ENCODE measurements around the gene OSR1.

OSR1 gene

DNA sequence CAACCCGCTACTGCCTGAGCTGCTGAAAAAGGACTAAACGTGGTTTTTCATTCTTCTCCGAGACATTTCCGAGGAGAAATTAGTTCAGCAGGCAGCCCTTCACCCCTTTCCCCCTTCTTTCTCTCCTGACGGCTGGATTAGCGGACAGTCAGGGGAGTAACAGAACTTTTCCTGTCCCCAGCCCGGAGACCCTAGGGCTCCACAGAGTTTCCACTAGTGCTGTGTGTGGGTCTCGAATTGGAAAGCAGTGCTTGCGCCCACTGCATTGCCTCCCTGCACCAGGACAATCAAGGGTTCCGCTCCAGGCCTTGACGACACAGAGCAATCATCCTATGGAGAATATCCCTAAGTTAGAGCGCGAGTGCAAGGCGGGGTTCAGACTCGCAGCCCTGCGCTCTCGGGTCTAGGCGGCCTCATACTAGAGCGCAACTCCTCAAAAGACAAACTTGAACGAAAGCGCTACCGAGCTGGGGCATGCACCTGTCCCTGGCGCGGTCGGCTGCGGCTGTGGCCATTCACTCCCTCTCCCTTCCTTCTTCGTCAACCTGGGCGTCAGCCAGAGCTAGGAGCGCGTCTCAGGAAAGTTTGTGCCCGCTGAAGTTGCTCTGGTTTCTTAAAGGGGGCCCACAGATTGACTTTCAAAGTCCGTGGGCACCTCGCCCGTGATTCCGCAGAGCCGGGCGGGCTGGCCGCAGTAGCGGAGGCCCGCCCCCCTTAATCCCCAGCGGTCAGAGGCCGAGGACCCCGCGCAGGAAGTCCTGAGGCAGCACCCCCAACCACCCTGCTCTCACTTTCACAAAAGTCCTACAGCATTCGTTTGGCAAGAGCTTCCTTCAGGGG, 801 bp downstream of the OSR1 start:
- DNase-seq: peak; percentile 29

DNA sequence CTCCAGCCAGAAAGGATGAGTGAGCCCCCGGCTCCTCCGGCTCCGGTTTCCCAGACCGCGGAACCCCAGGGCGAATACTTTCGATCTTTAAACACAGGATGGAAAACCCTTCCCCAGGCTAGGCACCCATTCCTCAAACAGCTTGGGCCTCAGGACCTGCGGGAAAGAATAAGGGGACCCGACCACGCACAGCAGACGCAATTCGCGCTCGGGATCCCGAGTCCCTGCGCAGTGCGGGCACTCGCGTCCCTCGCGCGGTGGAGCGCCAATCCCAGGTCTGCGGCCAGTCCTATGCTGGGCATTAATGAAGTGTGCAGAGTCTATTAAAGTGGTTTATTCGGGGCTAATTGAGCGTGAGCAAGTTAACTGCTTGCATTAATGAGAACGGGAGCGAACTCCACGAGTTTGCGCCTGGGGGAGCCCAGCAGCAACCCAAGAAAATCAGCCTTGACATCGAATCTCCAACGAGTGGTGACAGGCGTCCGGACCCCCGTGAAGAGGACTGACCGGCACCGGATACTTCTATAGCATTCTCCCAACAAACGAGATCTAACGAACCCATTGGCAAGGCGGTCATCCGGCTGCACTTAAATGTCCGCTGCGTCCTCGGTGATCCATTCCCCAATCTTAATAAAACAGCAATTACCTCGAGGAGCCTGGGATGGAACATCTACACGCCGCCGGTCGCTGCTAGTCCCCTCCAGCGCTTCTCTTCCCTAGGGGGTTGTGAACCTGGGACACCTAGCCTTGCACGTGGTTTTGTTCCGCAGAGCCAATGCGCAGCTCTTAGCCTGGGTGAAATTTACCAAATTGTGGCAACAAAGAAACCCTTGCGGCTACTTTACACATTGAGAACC, 1.6 kb downstream of the OSR1 start:
- DNase-seq: peak; percentile 31

DNA sequence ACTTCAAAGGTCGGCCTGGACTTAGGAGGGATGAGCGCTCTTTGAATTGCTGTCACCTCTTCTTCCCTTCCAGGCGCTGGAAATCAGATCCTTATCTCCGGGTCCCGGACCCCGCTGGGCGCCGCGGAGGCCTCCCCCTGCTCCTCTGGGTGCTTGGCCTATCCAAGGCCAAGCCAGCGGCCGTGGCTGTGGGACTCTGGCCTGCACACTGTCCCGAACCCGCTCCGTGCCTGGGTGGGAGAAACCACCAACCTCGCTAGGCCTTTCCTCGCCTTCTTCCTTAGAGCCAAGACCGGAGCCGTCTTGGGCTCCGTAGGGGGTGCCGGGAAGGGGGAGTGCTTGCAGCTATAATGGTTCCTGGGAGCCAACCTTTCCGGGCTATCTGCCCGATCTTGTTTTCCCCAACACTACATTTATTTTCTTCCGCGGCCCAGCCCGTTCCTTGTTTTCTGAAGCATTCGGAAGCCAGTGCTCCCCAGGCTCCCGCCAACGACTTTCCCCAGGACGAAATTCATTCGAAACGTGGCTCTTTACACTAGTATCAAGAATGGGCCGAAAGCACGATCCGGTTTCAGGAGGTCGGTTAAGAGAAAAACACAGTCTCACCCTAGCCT, 2.4 kb downstream of the OSR1 start:
- DNase-seq: no peak

DNA sequence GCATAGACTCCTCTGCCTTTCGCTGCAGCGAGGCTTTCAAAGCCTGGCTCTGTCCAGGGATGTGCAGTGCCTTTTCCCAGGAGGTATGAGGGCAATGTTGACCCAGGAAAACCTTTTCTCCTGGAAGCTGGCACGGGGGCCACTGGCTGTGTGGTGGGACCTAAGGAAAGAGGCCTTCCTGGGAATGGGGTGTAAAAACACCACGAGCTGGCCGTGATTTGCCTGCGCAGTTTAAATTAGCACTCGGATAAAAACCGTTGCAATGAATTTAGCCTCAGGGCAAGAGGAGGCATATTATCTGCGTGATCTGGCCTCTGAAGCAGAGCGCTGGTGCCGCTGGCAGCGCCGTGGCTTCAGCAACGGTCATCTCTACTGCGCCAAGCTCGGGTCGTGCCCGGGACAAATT, 3.0 kb downstream of the OSR1 start:
- DNase-seq: no peak

DNA sequence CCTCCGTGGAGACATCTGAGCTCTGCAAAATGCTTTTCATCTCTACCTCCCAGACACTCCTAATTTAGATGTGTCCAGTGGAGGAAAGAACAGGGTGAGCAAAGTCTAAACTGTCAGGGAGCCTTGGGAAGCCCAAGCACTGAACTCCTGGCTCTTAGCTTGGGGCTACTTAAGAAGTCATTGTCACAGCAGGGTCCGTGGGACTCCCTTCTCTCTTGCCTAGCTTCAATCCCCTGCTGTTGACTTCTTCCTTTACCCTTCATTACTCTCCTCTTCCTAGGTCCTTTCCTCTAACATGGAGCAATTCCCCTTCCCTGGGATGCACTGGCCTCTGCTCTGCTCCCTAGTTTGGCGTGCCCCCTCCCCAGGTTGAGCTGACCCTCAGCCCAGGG, 3.4 kb downstream of the OSR1 start:
- DNase-seq: no peak

DNA sequence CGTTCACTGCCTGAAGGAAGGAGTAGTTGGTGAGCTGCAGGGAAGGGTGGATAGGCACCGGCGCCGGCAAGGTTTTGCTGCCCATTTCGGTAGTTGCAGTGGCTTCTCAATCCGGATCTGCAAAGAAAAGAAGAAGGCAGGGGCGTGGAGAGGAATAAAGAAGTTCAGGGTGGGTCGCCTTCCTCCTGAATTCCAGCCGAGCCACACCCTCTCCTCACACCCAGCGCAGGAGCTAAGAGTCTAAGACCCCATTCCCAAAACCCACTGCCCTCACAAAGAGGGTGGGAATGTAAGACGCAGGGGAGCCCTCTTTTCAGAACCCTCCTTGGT, 4.7 kb downstream of the OSR1 start:
- no peak for DNase-seq

DNA sequence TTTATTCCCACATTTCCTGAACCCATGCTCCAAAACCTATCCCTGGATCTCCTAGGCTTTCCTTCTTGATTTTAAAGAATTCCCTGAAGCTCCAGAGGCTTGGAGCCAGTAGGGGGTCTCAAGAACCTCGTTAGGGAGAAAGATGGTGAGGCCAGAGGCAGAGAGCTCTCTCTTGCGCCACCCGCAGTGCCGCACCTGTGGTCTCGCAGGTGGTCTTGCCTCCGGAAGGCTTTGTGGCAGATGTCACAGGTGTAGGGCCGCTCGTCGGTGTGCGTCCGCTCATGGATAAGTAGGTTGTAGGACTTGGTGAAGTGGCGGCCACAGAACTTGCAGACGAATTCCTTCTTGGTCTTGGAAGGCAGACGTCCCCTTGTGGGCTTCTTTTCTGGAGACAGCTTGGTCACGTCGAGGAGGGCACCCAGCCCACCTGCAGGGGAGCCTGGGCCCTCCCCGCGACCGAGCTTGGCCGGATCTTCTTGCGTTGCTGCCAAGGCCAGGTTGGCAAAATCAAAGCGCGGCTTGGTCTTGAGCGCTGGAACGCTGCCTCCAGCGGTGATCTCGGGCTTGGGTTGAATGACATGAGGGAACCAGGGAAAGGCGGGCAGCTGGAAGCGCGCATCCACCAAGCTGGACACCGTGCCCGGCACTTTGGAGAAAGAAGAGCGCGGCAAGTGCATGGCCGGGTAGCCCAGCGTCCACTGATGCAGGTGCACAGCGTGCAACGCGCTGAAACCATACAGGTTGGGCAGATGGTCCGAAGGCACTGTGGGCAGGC, 5.3 kb downstream of the OSR1 start:
- no peak for DNase-seq

DNA sequence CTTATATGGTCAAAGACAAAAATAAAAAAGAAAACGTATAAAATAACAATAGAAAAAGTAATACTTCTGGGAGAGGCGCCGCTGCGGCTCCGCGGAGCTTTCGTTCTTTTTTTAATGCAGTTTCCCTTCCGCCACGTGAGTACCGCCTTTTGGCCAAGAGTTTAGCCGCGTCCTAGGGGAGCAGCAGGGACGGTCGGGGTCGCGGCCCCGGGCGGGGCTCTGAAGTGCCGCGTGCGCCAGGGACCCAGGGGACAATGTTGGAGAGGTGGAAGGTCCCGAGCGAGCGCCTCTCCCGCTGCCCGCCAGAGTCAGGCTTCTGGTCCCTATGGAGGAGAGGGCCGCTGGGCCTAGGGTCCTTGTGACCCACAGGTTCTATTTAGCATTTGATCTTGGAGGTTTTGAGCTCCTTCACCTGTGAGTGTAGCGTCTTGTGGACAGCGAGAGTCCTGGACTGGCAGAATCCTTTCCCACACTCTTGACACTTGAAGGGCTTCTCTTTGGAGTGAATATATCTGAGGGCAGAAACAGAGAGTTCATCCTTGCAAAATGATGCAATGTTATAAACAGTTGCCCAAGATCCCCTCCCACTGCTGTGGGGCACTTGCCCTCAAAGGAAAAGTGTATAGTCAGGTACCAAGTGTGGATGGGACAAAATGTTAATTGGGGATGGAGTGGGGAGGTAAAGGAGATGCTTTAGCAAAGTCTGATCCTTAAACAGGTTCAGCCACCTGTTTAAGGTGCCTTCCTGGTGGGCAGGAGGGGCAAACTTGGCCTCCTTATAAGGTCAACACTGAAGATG, 6.3 kb downstream of the OSR1 start:
- peak; percentile 31 for DNase-seq

DNA sequence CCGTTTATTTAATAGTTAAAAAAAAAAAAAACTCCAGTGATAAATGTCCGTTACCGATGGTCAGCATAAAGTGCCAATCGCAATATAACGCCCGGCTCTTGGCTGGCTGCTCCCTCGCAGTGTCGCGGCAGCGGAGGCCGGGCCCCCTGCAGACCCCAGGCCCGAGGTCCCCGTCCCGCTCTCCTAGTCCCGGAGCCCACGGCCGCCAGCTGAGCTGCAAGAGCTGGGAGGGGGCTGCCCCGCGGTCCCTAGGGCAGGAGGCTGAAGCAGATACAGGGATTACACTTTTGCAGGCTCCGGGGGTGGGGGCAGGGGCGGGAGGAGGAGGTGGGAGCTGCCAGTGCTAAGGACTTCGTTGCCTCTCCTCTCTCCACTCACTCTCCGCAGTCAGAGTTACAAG, 6.9 kb downstream of the OSR1 start:
- DNase-seq: no peak

DNA sequence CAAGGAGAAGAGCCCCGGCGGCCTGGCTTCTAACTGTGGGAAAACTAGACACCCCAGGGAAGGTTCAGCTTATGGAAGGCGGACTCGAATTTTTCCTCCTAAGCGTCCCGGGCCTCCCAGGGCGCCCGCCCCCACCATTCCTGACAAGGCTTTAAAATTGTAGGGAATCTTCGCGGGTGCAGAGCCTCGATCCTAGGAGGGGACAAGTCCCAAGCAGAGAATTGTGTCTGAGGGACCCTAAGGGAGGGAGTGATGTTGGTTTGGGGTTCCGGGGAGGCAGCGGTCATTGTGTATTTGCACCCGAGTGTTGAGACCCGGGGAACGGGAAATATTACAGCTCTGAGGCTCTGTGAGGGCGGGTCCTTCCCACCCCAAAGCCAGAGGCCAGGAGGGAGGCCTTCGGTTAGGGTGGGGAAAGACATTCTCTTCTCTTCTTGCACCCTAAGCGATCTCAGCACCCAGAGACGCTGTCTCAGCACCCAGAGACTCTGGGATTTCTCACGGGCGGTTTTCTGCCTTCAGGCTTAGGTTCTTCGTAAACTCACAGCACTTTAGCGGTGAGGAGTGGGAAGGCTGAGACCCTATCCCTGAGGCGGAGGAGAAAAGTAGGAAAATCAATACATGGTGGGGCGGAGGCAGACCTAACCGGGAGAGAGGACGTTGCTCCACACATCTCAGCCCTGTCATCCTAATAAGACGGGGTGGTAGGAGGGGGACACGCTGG, 7.6 kb downstream of the OSR1 start:
- DNase-seq: peak; percentile 27

DNA sequence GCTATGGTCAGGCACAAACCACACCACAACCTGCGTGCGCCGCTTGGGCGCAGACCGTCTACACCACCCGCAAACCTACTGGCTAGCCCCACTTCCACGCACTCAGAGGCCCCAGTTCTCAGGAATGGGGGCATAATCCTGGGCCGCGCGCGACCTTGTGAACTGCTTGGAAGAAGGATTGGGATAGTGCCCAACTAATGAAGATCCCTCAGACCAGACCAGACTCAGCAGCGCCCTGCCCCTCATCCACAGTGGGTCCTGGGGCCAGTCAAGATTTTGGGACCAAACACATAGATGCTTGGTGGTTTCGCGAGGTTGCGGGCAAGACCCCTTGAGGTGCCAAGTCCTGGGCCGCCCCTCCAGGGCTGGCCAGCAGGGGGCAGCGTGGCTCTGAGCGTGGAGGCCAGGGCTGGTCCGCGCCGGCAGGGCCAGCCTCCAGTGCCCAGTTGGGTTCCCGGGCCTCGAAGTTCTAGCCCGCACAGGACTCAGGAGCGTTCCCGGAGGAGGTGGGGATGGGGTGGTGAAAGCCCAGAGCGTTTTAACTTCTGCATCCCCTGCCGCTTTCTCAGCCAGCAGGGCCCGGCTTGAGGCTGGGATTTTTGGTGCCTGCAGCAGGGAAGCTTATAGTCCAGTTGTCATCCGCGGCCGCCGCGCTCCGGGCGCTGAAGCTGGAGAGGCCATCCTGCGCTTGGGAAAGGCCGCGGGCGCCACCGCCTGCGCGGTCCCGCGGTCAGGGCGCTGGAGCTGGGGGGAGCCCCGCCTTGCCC, 8.3 kb downstream of the OSR1 start:
- DNase-seq: peak; percentile 64

DNA sequence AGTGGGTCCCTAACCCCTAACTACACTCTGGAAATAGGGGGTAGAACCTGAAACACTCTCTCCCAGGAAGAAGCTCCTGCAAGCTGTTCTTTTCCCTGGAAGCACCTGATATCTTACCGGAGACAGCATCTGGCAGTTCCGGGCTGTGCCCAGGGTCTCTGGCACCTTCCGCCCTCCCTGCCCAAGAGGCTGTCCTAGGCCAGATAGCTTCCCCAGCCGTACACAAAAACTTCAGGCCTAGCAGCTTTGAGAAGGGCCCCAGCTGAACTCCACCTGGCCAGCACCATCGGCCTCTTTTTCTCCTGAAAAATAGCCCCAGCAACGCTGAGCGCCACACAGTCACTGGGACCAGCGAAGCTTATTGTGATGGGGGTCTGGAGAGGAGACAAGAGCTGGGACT, 9.7 kb downstream of the OSR1 start:
- DNase-seq: no peak

DNA sequence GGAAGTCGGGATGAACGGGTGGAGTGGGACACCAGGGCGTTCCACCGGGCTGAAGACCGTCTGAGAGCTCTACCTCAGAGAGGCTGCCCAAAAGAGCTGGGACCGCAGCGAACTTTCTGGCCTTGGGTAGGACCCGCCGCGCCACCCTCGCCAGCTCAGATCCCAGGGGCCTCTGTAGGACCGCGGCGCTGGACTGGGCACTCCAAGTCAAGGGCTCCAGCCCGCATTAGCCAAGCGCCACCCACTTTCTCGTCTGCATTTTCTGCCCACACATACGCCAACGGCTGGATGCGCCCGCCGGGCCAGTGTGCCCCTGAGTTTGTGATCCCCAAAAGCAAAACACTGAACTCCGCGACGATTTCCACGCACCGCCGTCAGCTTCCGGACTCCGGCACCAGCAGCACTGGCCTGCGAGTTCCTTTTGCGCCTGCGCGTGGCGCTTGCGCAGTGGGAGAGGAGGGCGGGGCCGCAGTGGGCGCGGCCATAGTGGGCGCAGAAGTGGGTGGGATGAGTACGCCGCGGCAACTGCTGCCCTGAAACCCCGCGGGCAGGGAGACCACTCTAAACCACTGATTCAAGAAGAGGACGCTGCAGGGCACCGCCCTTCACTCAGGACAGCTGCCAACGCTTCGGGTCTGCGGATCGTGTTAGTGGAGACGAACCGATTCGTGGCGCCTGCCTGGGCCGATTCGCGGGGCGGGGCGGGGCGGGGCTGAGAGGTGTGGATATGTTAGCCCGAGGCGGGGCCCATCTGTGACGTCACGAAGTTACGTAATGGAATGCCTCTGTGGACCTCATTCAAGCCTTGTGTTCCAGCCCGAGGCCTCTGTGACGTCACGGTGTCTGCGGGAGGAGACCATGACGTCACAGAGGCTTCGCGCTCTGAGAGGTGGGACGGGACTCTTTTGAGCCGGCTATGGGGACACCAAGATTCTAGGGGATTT, 10.5 kb downstream of the OSR1 start:
- DNase-seq: peak; percentile 100

DNA sequence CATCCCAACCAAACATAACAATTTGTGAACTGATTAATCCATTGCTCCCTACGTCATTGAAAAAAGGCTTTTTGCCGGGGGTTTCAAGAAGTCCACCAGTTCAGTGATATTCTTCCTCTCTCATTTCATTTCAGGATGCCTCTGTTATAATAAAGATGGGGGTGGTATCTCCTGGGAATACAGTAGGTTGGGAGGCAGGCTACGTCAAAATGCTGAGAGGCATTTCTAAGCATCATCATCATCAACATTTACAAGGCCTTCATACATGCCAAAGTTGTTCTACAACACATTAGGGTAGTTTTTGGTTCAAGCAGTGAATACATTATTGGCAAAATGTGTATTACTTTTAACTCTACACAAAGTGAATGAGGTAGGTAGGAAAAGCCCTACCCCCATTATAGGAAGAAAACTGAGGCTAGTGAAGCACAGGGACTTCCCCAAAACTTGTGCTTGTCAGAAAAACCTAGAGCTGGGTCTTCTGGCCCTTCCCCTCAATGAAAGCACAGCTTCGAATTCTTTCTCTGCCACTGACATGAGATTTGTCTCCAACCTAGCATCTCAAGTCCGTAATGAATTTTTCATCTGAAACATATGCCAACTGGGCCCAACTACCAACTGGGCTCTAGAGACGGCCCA, 11.3 kb downstream of the OSR1 start:
- DNase-seq: no peak

DNA sequence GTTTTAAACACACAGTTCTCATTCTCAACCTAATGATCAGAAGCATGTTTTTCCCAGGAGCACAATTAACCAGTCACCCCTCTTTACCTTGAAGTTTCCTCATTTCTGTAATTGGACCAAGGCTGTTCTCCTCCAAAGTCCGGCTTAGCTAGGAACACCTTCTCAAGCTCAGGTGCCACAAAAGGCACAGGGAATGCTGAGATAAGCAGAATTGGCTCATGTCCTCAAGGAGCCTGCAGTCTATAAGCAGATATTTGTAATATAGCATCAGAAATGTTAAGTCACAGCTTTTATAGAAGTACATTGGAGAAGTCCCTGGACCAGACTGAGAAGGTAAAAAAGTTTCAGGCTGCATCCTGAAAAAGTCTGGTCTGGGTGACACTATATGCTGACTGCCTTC, 20.7 kb downstream of the OSR1 start:
- no peak for DNase-seq

DNA sequence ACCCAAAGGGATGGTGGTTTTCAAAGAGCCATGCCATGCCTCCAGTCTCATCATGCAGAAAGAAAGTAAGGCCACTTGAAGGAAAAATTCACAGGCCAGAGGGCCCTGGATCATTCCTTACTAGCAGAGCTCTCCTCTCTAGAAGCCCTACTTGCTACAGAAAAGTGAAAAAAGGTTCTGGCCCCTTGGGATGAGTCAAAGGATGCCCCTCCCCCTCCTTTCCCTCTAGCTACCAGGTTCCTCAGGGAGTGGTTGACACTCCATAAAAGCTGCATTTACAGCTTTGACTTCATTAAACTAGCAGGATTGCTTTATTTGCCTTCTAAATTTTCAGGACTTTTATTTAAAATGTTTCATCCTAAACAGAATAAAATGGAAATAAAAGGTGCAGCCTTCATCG, 21.2 kb downstream of the OSR1 start:
- no peak for DNase-seq

DNA sequence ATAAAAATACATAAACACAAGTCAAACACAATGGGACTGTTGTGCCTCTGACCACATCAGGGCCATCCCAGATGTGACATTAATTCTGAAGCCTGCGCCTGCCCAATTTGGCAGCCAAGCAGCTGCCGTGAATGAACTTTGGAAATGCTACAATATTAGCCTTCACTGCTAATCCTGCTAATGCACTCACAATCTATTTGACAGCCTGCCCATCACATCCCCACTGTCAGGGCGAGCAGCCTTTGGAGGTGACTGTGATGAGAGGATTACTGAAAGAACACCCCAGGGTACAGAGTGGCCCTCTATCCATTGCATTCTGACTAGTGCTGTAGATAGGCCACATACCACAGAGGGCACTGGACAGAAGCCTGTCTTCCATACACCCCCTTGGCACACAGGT, 21.6 kb downstream of the OSR1 start:
- DNase-seq: no peak

DNA sequence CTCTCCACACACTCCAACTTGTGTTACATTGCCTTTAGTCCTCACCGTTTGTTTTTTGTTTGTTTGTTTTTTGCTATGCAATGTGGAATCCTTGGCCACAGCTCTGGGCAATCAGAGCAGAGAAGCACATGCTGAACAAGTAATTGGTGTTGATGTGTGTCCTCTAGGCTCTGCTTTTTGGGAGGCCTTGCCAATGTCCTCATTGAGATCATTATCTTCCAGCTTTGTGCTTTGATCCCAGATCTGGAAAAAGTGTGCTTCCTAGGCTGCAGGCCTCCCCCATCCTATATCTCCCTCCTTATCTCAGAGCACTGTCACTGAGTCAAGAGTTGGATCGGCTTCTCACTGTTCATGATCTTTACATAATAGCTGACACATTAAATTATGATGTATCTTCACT, 25.9 kb downstream of the OSR1 start:
- no peak for DNase-seq

DNA sequence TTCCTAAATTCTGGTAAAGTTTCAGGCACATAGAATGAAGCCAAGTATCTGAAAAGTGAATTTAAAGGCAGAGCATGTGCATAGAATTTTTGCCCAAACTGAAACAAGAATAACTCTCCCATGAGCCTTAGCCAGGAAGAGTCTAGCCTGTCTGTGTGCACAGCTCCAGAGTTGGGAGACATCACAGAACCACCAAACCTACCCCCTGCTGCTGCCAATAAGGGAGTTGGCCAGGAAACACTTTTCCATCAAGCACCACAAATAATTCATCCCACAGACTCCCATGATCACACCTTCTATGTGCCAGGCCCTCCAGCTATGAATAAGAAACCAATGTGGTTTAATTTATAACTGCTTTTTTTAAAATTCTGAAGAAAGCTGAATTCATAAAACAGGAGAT, 27.0 kb downstream of the OSR1 start:
- no peak for DNase-seq
